ENCODE data around the gene ISCA2.
"Not testable (repeated sequence)": the region's sequence is repeated elsewhere in the genome, so short reads cannot be mapped to it uniquely, and the experiment has no call there.

The ISCA2 gene, protein sequence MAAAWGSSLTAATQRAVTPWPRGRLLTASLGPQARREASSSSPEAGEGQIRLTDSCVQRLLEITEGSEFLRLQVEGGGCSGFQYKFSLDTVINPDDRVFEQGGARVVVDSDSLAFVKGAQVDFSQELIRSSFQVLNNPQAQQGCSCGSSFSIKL

DNA sequence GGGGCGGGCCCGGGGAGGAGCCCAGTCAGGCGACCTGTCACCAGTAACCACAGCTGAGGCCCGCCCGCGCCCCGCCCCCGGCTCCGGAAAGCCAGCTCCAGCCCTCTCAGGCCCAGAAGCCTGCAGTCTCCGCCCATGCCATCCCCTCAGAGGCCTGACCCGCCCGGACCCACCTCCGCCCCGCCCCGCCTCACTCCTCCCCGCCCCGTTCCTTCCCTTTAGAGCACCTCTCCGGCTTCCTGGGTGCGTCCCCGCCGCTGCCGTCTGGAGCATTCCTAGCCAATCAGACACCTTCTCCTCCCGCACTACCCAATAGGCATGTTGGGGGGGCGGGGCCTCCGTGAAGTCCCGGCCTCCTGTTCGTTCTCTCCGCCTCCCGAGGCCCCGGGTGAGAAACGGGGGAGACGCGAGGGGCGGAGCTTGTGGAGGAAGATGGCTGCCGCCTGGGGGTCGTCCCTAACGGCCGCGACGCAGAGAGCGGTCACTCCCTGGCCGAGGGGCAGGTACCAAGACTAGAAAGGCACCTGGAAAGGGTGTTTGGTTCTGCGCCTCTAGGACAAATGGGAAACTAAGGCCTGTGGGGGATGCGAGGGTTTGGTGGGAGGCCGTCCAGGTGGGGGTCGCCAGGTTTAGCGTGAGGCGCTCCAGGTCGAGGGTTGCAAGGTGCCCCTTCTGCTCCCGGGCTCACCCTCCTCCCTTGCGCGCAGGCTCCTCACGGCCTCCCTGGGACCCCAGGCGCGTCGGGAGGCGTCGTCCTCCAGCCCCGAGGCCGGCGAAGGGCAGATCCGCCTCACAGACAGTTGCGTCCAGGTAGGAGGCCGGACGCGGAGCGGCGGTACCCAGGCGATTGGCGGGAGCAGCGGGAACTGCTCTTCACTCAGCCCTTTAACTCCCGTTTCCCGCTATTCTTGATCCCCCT lies at the start of gene ISCA2:
Gene ISCA2 (plus strand): TSS at position 423 of the 919 bp plus-strand sequence. CDS start 10 bp downstream, at position 433.
- in situ Hi-C loops (cut with MboI; ENCODE audit: low sequenced_read_pairs), result no loop called here

GRCh38 chr14:74444866-74445265 lies 48.7 kb upstream of the ISCA2 start:
- in situ Hi-C loops (cut with MboI; ENCODE audit: low sequenced_read_pairs), result no loop called here

DNA sequence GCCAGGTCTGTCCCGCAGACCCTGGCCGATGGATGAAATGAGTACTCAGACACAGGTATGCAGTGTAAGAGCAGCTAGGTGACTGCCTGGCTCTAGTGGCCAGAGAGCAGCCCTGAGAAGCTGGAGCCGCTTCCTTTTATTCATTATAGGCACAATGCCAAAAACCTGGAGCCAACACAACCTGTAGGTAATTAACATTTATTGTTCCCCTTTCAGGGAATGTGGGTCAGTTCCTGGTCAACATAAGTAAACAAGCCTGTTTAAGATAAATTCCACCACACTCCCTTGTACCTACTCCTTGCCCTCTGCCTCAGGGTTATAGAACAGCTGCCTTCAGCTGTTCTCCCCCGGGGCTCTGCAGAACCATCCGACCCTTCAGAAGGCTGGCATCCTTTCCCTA lies 39.2 kb upstream of the ISCA2 start:
- in situ Hi-C loops (cut with MboI; ENCODE audit: low sequenced_read_pairs), result not testable (repeated sequence)

GRCh38 chr14:74456684-74457564 lies 36.6 kb upstream of the ISCA2 start:
- in situ Hi-C loops (cut with MboI; ENCODE audit: low sequenced_read_pairs), result no loop called here

DNA sequence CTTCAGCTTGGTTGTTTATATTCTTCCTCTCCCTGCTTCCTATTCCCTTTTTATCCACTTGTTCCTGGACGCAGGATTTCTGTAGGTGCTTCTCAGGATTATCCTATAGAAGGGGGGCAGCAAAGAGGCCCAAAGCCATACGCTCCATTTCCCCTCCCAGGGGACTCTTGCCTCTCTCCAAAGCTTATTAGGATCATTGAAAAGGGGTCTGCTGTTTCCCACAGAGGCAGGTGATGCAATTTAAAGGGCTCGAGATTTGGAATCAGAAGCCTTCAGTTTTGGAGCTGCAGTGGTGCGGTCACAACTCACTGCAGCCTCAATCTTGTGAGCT lies 36.0 kb upstream of the ISCA2 start:
- in situ Hi-C loops (cut with MboI; ENCODE audit: low sequenced_read_pairs), result no loop called here

DNA sequence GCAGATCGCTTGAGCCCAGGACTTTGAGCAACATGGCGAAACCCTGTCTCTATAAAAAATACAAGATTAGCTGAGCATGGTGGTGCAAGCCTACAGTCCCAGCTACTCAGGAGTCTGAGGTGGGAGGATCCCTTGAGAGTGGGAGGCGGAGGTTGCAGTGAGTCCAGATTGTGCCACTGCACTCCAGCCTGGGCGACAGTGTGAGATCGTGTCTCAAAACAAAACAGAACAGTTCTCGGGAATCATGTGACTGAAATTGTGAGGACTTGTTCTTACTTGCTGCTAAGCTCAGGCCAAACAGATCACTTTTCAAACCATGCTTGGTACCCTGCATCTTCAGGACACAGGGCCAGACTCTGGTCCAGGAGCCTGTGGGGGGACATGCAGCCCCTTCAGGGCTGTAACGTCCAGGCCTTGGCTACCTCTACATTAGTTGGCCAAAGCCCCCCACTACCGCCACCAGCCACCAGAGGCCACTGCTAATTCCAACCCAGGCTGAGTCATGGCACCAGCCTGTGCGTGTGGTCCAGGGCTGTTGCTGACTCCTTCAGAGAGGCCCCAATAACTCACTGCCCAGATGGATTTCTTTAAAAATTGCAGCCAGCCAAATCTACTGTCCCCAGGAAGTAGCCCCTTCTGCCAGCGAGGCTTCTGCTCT lies 34.1 kb upstream of the ISCA2 start:
- in situ Hi-C loops (cut with MboI; ENCODE audit: low sequenced_read_pairs), result no loop called here

- in situ Hi-C loops (cut with MboI; ENCODE audit: low sequenced_read_pairs), result no loop called here
These were observed 33.6 kb upstream of the ISCA2 start for GRCh38 chr14:74459976-74460375.

DNA sequence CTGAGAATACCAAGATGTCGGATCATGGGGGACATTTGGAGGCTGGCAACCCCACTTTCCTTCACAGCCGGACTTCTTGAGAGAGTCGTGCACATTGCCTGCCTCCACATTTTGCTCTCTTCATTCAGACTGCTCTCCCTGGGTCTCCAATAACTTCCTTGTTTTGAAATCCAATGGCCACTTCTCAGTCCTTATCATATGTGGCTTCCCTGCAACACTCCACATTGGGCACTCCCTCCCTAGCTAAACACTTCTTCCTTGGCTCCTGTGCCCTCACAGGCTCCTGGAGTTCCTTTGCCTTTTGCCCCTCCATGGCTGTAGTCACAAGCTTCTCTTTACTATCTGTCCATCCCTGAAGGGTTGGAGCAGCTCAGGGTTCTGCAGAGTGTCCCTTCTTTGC lies 30.6 kb upstream of the ISCA2 start:
- in situ Hi-C loops (cut with MboI; ENCODE audit: low sequenced_read_pairs), result no loop called here

GRCh38 chr14:74463697-74464096 lies 29.9 kb upstream of the ISCA2 start:
- in situ Hi-C loops (cut with MboI; ENCODE audit: low sequenced_read_pairs), result no loop called here

- in situ Hi-C loops (cut with MboI; ENCODE audit: low sequenced_read_pairs), result no loop called here
These were observed 28.8 kb upstream of the ISCA2 start for GRCh38 chr14:74464785-74465184.

DNA sequence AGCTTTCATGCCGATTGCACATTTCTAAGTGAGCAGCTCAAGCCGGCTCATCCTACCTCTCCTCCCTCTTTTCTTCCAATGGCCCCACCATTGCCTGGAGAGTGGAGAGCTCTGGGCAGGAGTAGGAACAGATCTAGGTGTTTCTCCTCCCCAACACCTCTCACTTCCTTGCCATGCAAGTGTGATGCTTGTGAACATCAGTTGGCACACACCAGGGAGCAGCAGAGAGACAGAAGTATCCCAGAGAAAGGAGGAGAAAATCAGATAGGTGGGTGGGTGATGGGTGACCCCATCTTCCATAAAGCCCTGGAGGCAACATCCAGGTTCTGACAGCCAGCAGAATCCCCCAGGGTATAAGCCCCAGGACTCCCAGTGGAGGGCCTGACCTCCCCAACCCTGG lies 28.2 kb upstream of the ISCA2 start:
- in situ Hi-C loops (cut with MboI; ENCODE audit: low sequenced_read_pairs), result no loop called here

DNA sequence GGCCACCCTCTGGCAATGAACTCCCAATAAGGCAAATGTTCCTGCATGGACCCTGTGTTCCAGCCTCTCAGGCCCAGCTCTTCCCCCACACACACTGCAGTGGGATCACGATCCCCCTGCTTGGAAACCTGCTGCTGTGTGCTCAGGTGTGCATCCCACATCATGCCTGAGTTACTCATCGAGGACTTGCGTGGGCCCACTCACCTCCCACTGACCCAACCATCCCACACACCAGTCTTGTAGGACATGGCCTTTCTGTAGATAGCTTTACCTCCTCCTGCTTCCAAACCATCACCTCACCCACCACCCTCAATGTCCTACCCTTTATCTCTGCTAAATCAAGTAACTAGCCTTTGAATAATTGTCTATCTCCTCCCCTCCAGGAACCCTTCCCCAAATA lies 25.1 kb upstream of the ISCA2 start:
- in situ Hi-C loops (cut with MboI; ENCODE audit: low sequenced_read_pairs), result no loop called here

GRCh38 chr14:74469548-74470518 lies 23.7 kb upstream of the ISCA2 start:
- in situ Hi-C loops (cut with MboI; ENCODE audit: low sequenced_read_pairs), result no loop called here

- in situ Hi-C loops (cut with MboI; ENCODE audit: low sequenced_read_pairs), result no loop called here
These were observed 21.0 kb upstream of the ISCA2 start for GRCh38 chr14:74472601-74473000.

DNA sequence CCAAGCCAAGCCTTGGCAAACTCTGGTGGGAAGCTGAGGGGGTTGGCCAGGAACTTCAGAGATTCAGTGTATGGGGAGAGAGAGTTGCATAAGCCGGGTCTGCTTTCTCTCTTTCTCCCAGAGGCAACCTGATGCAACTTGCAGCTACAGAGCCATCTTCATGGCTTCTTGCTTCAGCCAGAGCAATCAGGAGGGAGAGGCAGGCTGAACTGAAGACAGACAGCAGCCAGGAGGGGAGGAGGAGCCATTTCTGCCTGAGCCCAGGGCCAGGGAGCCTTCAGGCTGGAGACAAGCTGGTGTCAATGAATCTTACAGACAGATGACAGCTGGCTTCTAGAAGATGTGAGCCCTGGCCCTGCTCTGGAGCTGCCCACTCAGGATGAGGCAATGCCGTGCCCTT lies 19.2 kb upstream of the ISCA2 start:
- in situ Hi-C loops (cut with MboI; ENCODE audit: low sequenced_read_pairs), result no loop called here

DNA sequence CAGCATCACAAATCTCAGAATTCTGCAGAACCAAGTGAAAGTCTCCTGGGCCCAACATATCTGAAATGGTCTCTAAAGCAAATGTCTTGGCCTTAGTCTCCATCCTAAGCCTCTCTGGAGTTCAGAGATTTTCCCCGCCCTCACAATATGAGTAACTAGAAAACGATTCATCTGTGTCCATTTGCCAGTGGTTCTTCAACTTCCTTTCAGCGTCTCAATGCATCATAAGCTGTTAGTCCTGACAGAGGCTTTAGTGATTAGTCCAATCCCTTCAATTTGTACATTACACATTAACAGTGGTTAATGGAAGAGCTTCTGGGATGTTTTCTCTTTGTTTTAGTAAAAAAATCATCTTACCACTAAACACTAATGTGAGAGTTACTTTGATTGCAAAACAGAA lies 17.9 kb upstream of the ISCA2 start:
- in situ Hi-C loops (cut with MboI; ENCODE audit: low sequenced_read_pairs), result no loop called here

GRCh38 chr14:74476107-74476506 lies 17.5 kb upstream of the ISCA2 start:
- in situ Hi-C loops (cut with MboI; ENCODE audit: low sequenced_read_pairs), result no loop called here

GRCh38 chr14:74476607-74477006 lies 17.0 kb upstream of the ISCA2 start:
- in situ Hi-C loops (cut with MboI; ENCODE audit: low sequenced_read_pairs), result no loop called here

DNA sequence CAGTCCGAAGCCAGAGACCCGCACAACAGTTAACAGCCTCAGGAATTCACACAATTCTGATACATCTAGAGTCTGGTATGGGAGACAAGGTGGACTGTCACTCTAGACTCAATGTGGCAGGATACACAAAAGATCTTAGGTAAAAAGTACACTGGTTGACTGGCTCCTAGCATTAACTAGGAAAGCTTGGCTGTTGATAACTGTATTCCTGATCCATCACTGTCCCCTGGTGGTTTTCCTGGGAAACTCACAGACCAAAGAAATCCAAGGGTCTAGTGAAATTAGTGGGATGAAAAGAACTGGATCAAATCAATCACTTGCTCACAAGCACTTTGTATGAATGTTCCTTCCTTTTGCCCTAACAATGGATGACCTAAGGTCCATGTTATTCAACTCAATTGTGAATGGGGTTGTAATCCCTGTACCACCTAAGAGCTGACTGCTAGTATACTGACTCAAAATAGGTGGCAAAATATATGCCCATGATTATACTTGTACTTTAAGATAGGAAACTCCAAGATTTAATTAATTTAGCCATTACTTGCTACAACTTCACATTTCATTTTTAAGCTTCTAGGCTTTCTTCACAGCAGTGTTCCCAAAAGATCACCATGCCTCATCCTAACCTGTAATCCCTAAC lies 14.4 kb upstream of the ISCA2 start:
- in situ Hi-C loops (cut with MboI; ENCODE audit: low sequenced_read_pairs), result no loop called here
